Effector CD4-positive, alpha-beta T cell (primary cell): ENCODE measurements around the gene ADGRG4. TPM values are rescaled to one million over a fixed set of nuclear protein-coding genes. Genes with fewer than 3 reads are reported as not detected.
"Not testable (repeated sequence)": the region's sequence is repeated elsewhere in the genome, so short reads cannot be mapped to it uniquely, and the experiment has no call there.

Source experiments
- DNase-seq: peaks from one replicate; pipeline ENCODE4 v3.0.0-alpha.2; 2020
- total RNA-seq: gene quantifications from one replicate; lab custom pipeline; 2026; lab: John Stamatoyannopoulos, UW

ADGRG4 gene, protein sequence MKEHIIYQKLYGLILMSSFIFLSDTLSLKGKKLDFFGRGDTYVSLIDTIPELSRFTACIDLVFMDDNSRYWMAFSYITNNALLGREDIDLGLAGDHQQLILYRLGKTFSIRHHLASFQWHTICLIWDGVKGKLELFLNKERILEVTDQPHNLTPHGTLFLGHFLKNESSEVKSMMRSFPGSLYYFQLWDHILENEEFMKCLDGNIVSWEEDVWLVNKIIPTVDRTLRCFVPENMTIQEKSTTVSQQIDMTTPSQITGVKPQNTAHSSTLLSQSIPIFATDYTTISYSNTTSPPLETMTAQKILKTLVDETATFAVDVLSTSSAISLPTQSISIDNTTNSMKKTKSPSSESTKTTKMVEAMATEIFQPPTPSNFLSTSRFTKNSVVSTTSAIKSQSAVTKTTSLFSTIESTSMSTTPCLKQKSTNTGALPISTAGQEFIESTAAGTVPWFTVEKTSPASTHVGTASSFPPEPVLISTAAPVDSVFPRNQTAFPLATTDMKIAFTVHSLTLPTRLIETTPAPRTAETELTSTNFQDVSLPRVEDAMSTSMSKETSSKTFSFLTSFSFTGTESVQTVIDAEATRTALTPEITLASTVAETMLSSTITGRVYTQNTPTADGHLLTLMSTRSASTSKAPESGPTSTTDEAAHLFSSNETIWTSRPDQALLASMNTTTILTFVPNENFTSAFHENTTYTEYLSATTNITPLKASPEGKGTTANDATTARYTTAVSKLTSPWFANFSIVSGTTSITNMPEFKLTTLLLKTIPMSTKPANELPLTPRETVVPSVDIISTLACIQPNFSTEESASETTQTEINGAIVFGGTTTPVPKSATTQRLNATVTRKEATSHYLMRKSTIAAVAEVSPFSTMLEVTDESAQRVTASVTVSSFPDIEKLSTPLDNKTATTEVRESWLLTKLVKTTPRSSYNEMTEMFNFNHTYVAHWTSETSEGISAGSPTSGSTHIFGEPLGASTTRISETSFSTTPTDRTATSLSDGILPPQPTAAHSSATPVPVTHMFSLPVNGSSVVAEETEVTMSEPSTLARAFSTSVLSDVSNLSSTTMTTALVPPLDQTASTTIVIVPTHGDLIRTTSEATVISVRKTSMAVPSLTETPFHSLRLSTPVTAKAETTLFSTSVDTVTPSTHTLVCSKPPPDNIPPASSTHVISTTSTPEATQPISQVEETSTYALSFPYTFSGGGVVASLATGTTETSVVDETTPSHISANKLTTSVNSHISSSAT (N-terminal part only)
- total RNA-seq = not detected

DNA sequence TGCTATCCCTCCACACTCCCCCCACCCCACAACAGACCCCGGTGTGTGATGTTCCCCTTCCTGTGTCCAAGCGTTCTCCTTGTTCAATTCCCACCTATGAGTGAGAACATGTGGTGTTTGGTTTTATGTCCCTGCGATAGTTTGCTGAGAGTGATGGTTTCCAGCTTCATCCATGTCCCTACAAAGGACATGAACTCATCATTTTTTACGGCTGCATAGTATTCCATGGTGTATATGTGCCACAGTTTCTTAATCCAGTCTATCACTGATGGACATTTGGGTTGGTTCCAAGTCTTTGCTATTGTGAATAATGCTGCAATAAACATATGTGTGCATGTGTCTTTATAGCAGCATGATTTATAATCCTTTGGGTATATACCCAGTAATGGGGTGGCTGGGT lies at the start of gene ADGRG4:
ADGRG4 (plus strand) TSS at position 243 of the 400 bp plus-strand sequence. CDS start 7,815 bp downstream, outside the sequence.
- not testable (repeated sequence) for DNase-seq

DNA sequence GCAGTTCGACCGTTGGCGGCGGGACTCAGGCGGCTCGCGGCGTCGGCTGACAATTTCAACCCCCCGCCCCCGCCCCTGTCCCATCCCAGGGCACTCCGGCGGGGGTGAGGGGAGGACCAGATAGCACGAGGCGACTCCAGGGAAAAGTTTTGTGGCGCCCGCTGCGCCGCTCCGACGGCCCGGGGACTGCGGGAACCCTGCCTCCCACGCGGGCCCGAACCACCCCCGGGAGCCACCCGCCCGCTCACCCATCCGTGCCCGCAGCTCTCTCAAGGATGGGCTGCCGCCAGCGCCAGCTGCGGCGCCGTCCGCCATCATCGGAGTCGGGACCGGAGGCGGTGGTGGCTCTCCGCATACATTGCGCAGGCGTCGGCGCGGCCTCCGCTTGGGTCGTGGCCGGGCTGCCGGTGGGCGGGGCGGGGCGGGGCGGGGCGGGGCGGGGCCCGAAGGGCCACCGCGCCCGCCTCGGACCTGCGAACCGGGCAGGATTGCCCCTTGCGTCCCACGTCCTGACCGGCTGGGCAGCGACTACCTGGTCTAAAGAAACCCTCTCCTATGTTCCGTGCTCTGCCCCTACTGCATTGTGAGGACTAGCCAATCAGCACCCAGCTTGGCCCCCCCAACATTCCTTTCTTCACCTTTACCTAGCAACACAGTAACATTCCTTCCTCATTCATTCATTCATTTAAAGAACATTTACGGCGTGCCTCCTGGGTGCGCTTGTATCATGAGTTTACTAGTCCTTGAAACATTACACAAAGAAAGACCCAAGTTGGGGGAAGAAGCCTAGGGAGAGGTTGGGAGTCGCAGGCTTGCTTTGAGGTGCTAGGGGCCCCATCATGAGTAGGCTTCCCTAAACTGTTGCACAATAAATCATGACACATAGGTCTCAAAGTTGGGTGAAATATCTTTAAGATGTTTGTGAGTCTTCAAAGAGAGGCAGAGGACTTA lies 49.4 kb upstream of the ADGRG4 start, which contains the start of gene MAP7D3:
MAP7D3 (minus strand) TSS at position 360 of the 951 bp plus-strand sequence; CDS start at position 318, 42 bp downstream.
- DNase-seq = peak; percentile 51

DNA sequence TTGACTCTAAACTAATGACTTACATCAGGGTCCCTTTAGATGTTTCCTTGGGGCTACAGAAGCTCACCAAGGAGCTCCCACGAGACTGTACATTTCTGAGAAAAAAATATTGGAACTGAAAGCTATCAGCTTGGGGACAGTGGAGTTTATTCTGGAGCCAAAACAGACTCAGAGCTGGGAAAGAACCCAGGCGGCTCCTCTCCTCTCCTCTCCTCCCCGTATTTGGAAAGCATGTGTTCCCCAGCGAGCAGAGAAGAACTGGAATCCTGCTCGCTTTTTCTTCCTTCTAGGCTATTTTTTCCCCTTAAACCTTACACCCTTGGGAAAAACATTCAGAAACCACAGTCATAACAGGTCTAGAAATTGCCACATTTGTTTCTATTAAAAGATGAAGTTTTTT lies 45.2 kb upstream of the ADGRG4 start:
- no peak for DNase-seq

DNA sequence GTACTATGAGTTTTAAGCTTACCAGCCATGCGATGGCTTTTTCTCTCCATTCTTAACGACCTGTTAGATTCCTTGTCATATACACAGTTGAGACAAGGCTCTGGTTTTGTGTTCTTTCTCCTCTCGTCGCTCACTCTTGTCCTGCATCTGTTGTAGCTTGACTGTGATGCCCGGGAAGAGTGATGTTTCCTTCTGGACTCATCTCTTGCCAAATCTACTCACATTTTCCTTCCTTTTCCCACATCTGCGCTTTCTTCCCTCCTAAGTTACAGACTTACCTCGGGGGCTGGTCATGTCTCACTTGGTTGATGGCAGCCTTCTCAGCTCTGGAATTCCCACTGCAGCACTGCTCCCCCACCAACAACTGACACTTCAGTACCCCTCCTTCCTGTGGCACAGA lies 44.7 kb upstream of the ADGRG4 start:
- no peak for DNase-seq

DNA sequence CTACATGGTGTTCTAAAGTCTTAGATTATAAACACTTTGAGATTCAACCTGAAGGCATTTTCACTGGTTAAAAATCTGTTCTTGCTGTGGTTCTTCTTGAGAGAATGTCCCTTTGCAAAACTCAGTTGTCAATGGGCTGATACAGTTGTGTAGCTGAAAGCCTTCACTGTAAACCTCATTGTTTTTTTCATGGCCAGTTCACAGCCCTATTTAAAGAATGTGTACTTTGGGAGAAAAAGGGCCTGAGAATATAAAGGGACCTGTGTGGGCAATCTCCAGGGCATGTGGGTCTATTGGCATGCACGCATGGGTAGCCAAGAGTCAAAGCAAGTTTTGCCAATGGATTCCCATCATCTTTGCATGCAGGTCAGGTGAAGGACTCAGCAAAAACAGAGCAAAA lies 41.8 kb upstream of the ADGRG4 start:
- no peak for DNase-seq

DNA sequence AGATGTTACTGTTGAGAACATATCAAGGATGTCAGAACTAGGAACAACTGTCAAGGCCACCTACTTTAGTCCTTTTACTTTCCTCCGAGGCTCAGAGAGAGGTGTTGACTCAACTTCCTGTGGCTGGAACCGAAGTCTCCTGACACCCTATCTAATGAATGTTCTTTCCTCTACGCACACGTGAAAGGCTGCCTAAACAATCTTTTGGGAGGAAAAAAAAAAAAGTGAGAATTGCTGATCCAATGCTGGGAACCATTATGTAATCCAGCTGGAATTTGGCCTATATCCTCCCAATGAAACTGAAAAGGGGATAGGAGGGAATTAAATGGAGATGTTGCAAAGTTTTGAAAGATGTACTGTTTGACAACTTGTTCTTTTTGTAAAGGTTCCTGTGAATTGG lies 41.2 kb upstream of the ADGRG4 start:
- DNase-seq = no peak

DNA sequence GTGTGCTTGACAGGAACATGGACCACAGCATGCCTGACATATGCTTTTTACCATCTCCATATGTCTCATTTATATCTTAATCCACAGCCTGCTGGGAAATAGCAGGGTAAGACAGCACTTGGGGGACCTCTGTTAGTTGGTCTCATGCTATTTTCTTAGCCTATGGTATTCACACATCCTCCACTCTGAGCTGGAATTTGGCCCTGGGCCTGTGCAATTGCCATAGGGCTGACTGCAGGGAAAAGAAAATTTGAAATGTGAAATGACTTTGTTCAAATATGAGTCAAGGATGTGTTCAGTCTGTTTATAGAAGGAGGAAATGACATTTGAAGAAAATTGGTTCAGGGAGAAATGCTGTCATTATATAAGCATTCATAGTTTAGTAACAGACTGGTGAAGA lies 40.0 kb upstream of the ADGRG4 start:
- DNase-seq = no peak

DNA sequence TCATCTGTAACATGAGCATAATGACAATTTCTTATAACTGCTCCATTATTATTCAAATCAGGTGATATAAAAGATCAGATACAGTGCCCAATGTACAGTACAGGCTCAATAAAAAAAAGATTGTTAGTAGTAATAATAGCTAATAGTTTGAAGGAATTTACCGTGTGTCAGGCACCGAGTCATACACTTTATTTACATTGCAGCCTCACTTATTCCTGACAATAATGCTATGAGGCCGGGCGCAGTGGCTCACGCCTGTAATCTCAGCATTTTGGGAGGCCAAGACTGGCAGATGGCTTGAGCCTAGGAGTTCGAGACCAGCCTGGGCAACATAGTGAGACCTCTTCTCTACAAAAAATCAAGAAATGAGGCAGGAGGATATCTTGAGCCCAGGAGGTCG lies 39.4 kb upstream of the ADGRG4 start:
- no peak for DNase-seq

DNA sequence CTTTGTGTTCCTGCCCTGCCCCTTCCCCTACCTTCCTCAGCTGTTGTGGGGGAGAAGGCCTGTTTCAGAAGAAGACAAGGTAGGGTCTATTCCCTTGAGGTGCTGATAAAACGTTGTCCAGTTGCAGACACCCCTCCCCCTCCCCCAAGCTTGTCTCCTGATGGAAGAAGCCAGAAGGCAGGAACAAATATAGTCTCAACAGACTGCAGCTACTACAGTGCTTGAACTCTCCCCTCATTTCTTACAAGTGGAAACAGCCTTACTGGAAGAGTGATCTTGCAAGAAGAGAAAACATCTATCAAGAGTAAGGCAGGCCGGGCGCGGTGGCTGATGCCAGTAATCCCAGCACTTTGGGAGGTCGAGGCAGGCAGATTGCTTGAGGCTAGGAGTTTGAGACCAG lies 38.5 kb upstream of the ADGRG4 start:
- DNase-seq = no peak

DNA sequence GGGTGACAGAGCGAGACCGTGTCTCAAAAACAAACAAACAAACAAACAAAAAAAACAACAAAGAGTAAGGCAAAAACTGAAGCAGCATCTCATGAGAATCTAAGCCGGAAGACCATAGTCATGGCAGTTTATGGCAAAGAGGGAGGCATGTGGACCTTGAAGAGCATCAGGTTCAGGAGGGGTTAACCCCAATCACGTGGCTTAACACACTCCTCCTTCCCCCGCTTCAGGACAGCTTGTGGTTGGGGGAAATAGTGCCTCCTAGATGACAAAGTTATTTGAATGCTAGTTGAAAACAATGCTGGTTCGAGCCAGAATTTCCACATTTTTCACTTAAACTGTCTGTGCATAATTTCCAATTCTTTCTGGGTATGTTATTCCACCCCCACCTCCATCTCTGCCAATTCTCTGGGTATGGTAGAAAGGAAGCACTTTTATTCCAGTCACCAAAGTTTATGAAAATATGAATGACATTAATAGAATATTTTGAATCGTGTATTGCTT lies 37.9 kb upstream of the ADGRG4 start:
- DNase-seq = no peak

DNA sequence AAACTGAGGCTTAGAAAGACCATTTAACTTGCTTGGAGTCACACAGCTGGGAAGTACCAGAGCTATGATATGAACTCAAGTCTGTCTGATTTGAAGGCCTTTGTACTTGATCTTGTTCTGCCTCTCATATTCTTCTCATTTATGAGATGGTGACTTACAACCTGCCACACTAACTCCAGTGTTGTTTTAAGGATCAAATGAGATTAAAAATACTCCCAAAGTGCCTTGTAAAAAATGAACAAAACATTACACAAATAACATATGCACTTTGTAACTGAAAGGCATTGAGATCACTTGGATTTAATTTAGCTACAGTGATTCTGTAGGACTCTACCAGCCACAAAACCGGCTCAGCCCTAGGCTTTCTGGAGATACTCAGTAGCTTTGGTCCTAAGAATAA lies 33.9 kb upstream of the ADGRG4 start:
- DNase-seq = no peak

DNA sequence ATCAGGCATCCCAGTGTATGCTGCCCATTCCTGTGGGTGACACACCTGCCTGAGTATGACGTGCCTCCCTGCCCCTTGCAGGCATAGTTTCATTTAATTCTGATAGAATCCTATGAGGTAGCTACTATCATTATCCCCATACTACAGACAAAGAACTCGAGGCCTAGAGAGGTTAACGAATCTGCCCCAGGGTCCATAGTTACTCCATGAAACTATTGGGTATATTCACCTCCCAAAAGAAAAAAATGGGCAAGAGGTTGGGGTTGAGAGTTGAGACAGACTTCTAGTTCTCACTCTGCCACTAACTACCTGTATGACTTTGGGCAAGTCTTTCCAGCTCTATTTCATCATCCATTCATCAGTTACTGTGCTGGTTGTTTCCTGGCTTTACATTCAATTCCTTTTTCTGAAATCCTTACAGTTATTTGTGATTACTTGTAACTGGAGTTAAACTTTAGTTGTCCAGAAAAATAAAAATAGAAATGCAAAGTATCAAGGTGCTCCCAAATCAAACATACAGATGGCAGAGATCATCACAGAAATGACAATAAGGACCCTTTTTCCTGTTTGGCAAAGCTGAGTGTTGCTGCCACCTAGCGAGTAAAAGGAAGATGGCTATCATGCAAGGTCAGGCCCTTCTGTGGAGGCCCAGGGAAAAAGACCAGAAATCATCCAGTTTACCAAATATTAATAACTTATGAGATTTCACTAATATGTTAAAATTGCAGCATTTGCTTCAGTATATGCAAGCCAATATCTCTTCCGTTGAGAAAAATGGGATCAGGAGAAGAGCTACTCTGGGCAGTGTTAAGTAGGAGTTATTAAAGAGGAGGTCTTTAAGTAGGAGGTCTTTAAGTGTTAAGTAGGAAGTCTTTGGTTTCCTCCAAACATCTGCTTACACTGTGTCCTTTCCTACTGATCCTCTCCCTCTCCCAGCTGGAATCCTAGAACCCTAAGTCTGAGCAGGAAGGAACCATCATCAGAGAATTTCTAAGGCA lies 32.4 kb upstream of the ADGRG4 start:
- peak; percentile 28 for DNase-seq

DNA sequence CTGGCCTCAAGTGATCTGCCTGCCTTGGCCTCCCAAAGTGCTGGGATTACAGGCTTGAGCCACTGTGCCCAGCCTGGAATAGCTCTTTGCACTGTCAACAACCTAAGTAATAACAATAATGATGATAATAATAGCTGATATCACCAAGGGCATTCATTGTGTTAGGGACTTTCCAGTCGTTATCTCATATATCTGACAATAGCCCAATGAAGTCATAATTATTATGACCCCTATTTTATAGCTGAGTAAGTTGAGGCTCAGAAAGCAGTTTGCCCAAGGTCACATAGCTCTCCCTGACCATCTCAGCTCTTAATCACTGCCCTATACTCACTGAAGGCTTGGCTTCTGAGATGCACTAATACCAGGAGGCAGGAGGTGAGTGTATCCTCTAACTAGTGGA lies 30.8 kb upstream of the ADGRG4 start:
- DNase-seq = no peak

DNA sequence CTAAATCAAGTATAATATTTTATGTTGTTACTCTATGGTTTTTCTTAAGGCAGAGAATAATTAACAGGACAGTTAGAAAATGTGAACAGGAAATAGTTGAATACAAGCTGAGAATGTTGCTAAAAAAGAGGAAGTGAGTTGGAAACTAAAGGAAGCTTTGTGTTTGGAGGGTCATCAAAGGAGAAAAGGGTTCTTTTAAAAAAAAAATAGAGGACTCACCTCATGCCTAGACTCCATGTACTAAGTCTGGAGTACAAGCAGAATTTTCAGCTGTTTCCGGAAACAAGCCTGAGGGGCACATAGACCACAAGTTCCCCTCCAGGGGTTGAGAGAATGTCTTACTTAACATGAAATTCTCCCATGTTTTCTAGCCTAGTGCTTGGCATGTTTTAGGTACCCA lies 29.5 kb upstream of the ADGRG4 start:
- no peak for DNase-seq

DNA sequence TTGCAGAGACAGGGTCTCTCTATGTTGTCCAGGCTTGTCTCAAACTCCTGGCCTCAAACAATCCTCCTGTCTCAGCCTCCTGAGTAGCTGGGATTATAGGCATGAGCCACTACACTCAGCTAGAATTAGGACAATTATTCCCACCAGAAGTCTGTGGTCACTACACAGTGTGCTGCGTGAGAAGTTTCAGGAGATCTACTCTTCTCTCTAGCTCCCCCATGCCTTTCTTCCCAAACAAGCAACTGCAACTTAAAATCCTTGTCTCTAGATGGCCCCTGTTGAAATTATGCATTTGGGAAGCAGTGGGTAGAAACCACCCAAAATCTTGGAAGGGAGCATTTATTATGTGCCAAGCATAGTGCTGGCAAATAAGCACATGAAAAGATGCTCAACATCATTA lies 28.4 kb upstream of the ADGRG4 start:
- no peak for DNase-seq

DNA sequence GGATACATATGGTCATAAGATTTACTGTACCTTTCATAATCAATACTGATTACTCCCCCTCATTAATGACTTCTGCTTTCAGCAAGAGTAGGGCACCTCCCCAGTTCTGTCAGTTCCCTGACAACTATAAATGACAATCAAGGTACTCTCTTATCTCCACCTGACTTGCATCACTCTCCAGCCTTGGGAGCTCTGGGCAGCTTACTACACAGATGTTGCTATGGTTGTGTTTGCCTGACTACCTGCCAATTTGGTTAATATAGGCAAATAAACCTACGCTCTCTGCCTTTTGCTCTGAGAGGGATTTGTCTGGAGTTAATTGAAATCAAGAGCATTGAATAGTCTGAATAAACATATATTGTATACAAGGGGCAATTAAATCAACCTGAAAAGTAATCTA lies 26.8 kb upstream of the ADGRG4 start:
- no peak for DNase-seq

DNA sequence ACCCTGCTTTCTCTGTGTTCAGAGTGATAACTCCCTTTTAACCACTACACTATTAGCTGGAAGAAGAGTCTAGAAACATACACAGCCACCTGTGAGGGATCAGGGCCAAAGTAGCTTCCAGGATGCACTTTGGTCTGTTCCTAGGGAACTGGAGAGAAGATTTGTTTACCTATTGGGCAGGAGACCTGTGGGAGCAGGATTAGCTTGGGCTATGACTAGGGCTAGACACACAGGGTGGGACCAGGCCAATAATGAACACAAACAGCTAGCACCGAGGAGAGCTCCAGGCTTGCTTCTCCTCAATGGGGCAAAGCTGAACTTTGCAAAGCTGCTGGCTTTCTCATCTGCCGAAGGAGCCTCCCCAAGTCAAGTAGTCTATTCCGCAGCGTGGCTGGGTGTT lies 25.2 kb upstream of the ADGRG4 start:
- no peak for DNase-seq

DNA sequence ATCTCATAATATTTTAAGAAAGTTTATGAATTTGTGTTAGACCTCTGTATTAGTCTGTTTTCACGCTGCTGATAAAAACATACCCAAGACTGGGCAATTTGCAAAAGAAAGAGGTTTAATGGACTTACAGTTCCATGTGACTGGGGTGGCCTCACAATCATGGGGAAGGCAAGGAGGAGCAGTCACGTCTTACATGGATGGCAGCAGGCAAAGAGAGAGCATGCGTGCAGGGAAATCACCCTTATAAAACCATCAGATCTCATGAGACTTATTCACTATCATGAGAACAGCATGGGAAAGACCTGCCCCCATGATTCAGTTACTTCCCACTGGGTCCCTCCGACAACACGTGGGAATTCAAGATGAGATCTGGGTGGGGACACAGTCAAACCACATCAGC lies 14.4 kb upstream of the ADGRG4 start:
- DNase-seq = not testable (repeated sequence)

DNA sequence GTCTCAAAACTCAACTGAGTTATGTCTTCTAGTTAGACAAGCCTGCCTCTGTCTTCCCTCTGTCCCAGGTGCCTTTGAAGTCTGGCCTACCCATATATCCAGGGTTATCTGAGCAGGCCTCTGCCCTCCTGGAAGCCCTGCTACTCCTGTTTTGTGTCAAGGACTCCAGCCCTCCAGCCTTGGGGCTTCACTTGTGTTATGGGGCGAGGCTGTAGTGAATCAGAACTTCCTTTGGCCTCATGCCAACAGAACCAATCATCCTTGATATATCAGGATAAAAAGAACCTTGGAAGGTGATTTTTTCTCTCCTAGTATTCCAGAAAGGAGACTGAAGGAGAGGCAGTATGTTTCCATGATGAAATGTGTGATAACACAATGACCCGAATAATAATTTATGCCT lies 8.9 kb upstream of the ADGRG4 start:
- DNase-seq = no peak

DNA sequence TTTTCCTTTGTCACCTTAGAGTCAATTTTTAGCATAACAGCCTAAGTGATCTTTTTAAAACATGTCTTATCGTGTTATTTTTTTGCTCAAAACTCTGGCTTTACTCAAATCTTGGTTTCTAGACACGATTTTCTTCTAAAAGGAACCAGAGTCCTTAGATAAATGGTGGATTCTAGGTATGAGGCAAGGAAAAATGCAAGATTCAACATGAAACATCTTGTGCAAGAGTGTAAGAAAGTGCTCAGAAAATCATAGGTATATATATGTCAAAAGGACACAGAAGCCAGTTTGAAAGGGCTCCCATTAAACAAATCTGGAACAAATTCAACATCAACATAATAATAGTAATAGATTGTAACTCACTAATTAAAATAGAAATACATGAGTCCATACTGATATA lies 8.1 kb upstream of the ADGRG4 start:
- no peak for DNase-seq
